ENCODE data around the gene HYCC2.

The HYCC2 gene

DNA sequence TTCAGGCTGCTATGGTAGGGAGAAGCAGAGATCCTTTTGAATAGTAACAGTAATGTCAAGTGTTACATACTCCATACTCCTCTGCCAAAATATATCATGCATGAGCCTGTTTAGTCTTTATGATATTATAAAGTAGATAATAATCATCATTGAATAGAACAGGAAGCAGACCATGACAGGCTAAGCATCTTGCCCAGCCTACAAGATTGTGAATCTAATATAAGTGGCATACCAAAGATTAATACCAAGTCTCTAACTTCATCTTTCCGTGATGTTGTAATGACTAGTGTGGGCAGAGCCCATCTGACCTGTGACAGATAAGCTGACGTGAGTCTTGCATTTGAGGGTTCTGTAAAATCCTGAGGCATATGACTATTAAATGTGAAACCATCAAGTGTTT lies 13.4 kb upstream of the HYCC2 start:
- Histone ChIP-seq H3K9ac (no peak overlapping the region), H3K4me3 (IDR thresholded peaks at IDR 0.05; ENCODE audit: insufficient read depth, low read depth, low read length) (no peak overlapping the region), H3K4me1 (ENCODE audit: low read depth, poor library complexity, severe bottlenecking) (no peaks in the 10 kb centered on the region), H2AFZ (ENCODE audit: low read depth) (no peak overlapping the region), H3K79me2 (ENCODE audit: insufficient read depth, low read depth) (peaks cover 5% of the 10 kb centered on the region; the same call in 1 of the 2 replicates), H3K27me3 (ENCODE audit: insufficient read depth, low read depth) (no peaks in the 10 kb centered on the region), H4K20me1 (ENCODE audit: insufficient read depth) (no peaks in the 10 kb centered on the region), H3K4me2 (no peak overlapping the region), H3K36me3 (ENCODE audit: insufficient read depth) (peaks cover 6% of the 10 kb centered on the region; the same call in 1 of the 2 replicates), H3K27ac (no peak overlapping the region)
- TF ChIP-seq, protein P1, sequence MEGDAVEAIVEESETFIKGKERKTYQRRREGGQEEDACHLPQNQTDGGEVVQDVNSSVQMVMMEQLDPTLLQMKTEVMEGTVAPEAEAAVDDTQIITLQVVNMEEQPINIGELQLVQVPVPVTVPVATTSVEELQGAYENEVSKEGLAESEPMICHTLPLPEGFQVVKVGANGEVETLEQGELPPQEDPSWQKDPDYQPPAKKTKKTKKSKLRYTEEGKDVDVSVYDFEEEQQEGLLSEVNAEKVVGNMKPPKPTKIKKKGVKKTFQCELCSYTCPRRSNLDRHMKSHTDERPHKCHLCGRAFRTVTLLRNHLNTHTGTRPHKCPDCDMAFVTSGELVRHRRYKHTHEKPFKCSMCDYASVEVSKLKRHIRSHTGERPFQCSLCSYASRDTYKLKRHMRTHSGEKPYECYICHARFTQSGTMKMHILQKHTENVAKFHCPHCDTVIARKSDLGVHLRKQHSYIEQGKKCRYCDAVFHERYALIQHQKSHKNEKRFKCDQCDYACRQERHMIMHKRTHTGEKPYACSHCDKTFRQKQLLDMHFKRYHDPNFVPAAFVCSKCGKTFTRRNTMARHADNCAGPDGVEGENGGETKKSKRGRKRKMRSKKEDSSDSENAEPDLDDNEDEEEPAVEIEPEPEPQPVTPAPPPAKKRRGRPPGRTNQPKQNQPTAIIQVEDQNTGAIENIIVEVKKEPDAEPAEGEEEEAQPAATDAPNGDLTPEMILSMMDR (conservative IDR thresholded peaks at IDR 0.05; ENCODE audit: low read depth, low read length): no peak

DNA sequence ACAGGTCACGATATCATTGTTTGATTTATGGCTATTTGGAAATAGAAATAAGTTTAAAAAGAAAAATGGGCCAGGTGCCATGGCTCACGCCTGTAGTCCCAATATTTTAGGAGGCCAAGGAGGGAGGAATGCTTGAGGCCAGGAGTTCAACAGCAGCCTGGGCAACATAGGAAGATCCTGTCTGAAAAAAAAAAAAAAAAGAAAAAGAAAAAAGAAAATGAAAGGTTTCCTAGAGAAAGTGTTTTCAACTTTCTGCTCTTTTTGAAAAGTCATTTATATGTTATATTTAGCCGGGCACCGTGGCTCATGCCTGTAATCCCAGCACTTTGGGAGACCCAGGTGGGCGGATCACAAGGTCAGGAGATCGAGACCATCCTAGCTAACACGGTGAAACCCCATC lies 3.5 kb upstream of the HYCC2 start:
- Histone ChIP-seq H3K4me1 (ENCODE audit: low read depth, poor library complexity, severe bottlenecking) (peaks cover 47% of the 10 kb centered on the region), H2AFZ (ENCODE audit: low read depth) (no peak overlapping the region), H3K4me3 (IDR thresholded peaks at IDR 0.05; ENCODE audit: insufficient read depth, low read depth, low read length) (no peak overlapping the region), H3K4me2 (no peak overlapping the region; the same call in 1 of the 2 replicates), H3K36me3 (ENCODE audit: insufficient read depth) (peaks cover 3% of the 10 kb centered on the region; the same call in 1 of the 2 replicates), H4K20me1 (ENCODE audit: insufficient read depth) (no peaks in the 10 kb centered on the region), H3K9ac (no peak overlapping the region), H3K27me3 (ENCODE audit: insufficient read depth, low read depth) (no peaks in the 10 kb centered on the region), H3K27ac (0 out of 2 replicates have a peak overlapping the region, but pooled peaks have one; percentile 13), H3K79me2 (ENCODE audit: insufficient read depth, low read depth) (peaks cover 62% of the 10 kb centered on the region)
- TF ChIP-seq, protein P1 (conservative IDR thresholded peaks at IDR 0.05; ENCODE audit: low read depth, low read length): no peak

DNA sequence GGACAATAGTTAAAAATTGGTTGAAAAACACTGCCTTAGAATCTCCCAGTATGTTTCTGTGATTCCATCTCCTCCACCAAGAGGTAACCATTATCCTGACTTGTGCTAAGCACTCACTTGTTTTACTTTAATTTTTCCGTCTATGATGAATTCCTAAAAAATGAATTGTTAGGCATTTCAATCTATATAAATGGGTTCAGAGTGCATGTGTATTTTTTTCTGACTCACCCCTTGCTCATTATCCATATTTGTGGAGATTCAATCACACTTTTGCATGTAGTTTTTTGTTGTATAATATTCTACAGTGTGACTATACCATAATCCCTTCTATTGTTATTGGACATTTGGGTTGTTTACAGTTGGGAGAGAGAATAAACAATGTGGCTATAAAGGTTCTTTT lies 1.6 kb upstream of the HYCC2 start:
- H3K79me2 ChIP-seq (ENCODE audit: insufficient read depth, low read depth): peaks cover 80% of the 10 kb centered on the region
- H3K27me3 ChIP-seq (ENCODE audit: insufficient read depth, low read depth): no peaks in the 10 kb centered on the region
- H2AFZ ChIP-seq (ENCODE audit: low read depth): no peak overlapping the region
- H3K27ac ChIP-seq: no peak overlapping the region; the same call in 1 of the 2 replicates
- H3K9ac ChIP-seq: no peak overlapping the region
- TF ChIP-seq, protein P1 (conservative IDR thresholded peaks at IDR 0.05; ENCODE audit: low read depth, low read length): no peak
- H3K36me3 ChIP-seq (ENCODE audit: insufficient read depth): no peaks in the 10 kb centered on the region
- H4K20me1 ChIP-seq (ENCODE audit: insufficient read depth): no peaks in the 10 kb centered on the region
- H3K4me3 ChIP-seq (IDR thresholded peaks at IDR 0.05; ENCODE audit: insufficient read depth, low read depth, low read length): no peak overlapping the region
- peak overlapping the region; percentile 94 for H3K4me2 ChIP-seq
- H3K4me1 ChIP-seq (ENCODE audit: low read depth, poor library complexity, severe bottlenecking): peaks cover 67% of the 10 kb centered on the region

DNA sequence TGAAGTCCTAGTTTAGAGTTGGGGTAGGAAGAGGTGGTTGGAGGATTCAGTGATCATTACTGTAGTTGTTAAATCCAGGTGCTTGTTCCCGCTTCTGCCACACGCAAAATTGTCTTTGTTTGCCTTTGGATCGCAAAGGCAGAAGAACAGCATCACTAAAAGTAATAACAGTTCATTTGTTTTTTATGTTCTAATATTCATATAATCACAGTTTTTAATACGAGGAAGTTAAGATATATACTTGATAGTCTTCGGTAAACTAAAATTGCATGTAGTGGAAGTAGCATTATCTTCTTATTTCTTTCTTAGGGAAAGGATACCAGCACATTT lies 695 bp upstream of the HYCC2 start:
- TF ChIP-seq, protein P1 (conservative IDR thresholded peaks at IDR 0.05; ENCODE audit: low read depth, low read length): no peak
- Histone ChIP-seq H3K4me1 (ENCODE audit: low read depth, poor library complexity, severe bottlenecking) (peaks cover 74% of the 10 kb centered on the region), H3K4me2 (peak overlapping the region; percentile 94), H2AFZ (ENCODE audit: low read depth) (peak overlapping the region; percentile 62; the same call in 1 of the 2 replicates), H3K4me3 (IDR thresholded peaks at IDR 0.05; ENCODE audit: insufficient read depth, low read depth, low read length) (peak overlapping the region; percentile 97), H3K36me3 (ENCODE audit: insufficient read depth) (no peaks in the 10 kb centered on the region), H3K27me3 (ENCODE audit: insufficient read depth, low read depth) (no peaks in the 10 kb centered on the region), H3K9ac (peak overlapping the region; percentile 35; the same call in 1 of the 2 replicates), H3K79me2 (ENCODE audit: insufficient read depth, low read depth) (peaks cover 86% of the 10 kb centered on the region), H4K20me1 (ENCODE audit: insufficient read depth) (no peaks in the 10 kb centered on the region), H3K27ac (peak overlapping the region; percentile 36)

Data from KMS-11 (cell line).